Measurements from ENCODE around the gene CYSTM1.

Gene CYSTM1

DNA sequence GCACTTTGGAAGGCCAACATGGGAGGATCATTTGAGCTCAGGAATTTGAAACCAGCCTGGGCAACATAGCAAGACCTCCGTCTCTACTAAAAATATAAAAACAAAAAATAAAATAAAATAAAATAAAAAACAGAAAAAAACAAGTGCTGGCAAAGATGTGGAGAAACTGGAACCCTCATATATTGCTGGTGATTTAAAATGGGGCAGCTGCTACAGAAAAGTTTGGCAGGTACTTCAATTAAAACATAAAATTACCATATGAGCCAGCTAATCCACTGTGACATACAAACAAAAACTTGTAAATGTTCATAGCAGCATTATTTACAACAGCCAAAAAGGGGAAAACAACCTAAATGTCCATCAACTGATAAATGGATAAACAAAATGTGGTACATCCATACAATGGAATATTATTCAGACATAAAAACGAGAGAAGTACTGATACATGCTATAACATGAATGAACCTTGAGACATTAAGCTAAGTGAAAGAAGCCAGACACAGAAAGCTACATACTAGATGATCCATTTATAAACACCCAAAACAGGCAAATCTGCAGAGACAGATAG, 85.2 kb downstream of the CYSTM1 start:
- peaks cover 15% of the 10 kb centered on the region; the same call in 1 of the 2 replicates for H3K36me3 ChIP-seq (ENCODE audit: insufficient read depth, low read length)
- H3K27ac ChIP-seq (ENCODE audit: low read length), result no peak overlapping the region
- H3K4me1 ChIP-seq (ENCODE audit: insufficient read depth, low read length), result no peaks in the 10 kb centered on the region
- no peaks in the 10 kb centered on the region for H3K9me3 ChIP-seq (ENCODE audit: insufficient read depth, low read length, severe bottlenecking)
- no peak overlapping the region for H3K4me3 ChIP-seq (ENCODE audit: low read depth in 1 of 2, low read length in 2 of 2)
- H3K9ac ChIP-seq (ENCODE audit: low read depth, low read length), result no peak overlapping the region
- TF ChIP-seq EZH2 (IDR thresholded peaks at IDR 0.05; ENCODE audit: borderline replicate concordance, low read depth, low read length, severe bottlenecking), result no peak
- no peak for TF ChIP-seq CTCF (IDR thresholded peaks at IDR 0.05; ENCODE audit: borderline replicate concordance, extremely low read depth, low read length, poor library complexity, severe bottlenecking)
- H4K20me1 ChIP-seq (ENCODE audit: insufficient read depth, low read length), result peaks cover 22% of the 10 kb centered on the region; the same call in 1 of the 2 replicates
- peaks cover 61% of the 10 kb centered on the region for H3K79me2 ChIP-seq (ENCODE audit: insufficient read depth, low read length)
- DNase-seq (no peak), ATAC-seq (ENCODE audit: insufficient read depth, low read depth) (no peak)
- H2AFZ ChIP-seq (ENCODE audit: low read depth, low read length), result no peak overlapping the region
- H3K4me2 ChIP-seq (ENCODE audit: insufficient read depth, low read length), result no peak overlapping the region
- no peaks in the 10 kb centered on the region for H3K27me3 ChIP-seq (ENCODE audit: insufficient read depth, low read length, poor library complexity)

DNA sequence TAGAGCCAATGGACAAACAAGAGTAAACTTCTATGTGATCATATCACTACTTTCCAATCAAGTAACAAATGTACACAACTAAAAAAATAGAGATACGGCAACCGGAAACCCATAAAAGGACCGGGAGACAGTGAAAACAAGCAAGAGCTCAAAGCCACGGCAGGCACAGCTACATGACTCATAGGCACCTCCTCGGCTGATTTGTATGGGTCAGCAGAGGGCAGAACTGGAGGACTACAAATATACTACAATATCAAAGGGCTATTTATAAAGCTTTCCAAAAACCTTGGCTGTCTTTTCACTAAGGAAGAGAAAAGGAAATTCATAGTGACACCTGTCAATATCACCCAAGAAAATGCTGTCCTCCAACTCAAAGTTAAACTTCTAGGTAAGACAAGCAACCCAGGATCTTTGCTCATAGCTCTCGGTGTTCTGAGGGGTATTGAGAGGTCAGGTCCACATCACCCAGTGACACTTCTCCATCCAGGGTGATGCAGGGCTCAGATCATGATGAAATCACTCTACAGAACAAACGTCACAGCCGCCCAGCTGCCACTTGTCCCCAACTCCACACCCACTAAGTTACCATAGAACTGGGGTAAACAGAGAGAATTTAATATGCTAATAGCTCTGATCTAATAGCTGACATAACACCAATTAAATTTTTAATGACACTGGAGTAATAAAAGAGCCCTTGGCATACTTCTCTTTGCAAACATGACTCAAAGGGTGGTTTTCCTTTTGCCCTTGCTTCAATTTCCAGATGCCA, 86.6 kb downstream of the CYSTM1 start:
- Histone ChIP-seq H3K9me3 (ENCODE audit: insufficient read depth, low read length, severe bottlenecking) (no peaks in the 10 kb centered on the region), H3K4me1 (ENCODE audit: insufficient read depth, low read length) (no peaks in the 10 kb centered on the region), H3K9ac (ENCODE audit: low read depth, low read length) (no peak overlapping the region), H3K27ac (ENCODE audit: low read length) (no peak overlapping the region), H3K36me3 (ENCODE audit: insufficient read depth, low read length) (peaks cover 15% of the 10 kb centered on the region; the same call in 1 of the 2 replicates), H3K4me2 (ENCODE audit: insufficient read depth, low read length) (no peak overlapping the region), H3K79me2 (ENCODE audit: insufficient read depth, low read length) (peaks cover 59% of the 10 kb centered on the region), H2AFZ (ENCODE audit: low read depth, low read length) (no peak overlapping the region), H3K27me3 (ENCODE audit: insufficient read depth, low read length, poor library complexity) (no peaks in the 10 kb centered on the region), H4K20me1 (ENCODE audit: insufficient read depth, low read length) (peaks cover 20% of the 10 kb centered on the region; the same call in 1 of the 2 replicates), H3K4me3 (ENCODE audit: low read depth in 1 of 2, low read length in 2 of 2) (no peak overlapping the region)
- DNase-seq (no peak), ATAC-seq (ENCODE audit: insufficient read depth, low read depth) (no peak)
- TF ChIP-seq CTCF (IDR thresholded peaks at IDR 0.05; ENCODE audit: borderline replicate concordance, extremely low read depth, low read length, poor library complexity, severe bottlenecking) (no peak), EZH2 (IDR thresholded peaks at IDR 0.05; ENCODE audit: borderline replicate concordance, low read depth, low read length, severe bottlenecking) (no peak)

DNA sequence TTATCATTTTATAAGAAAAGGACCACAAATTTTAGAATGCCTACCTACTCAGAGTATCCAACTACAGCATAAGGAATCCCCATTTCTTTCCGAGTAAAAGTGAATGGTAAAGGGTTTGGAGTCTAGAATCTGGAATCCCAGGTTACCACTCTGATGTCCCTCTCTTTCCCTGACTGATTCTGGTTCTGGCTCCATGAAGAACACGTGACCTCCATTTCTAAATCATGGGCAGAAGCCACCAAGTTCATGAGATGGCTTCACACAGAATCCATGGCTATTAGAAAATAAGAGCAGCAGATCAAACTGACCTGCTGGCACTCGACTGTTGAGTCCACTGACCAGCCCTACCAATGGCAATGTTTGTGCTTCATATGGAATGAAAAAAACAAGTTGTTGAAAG, 87.2 kb downstream of the CYSTM1 start:
- DNase-seq (no peak), ATAC-seq (ENCODE audit: insufficient read depth, low read depth) (no peak)
- H3K79me2 ChIP-seq (ENCODE audit: insufficient read depth, low read length), result peaks cover 57% of the 10 kb centered on the region

More for the DNA sequence above, 87.2 kb downstream of the CYSTM1 start:
- Histone ChIP-seq H3K9ac (ENCODE audit: low read depth, low read length) (no peak overlapping the region), H3K4me1 (ENCODE audit: insufficient read depth, low read length) (peaks cover under 1% of the 10 kb centered on the region), H3K36me3 (ENCODE audit: insufficient read depth, low read length) (peaks cover 15% of the 10 kb centered on the region; the same call in 1 of the 2 replicates), H3K4me2 (ENCODE audit: insufficient read depth, low read length) (no peak overlapping the region), H2AFZ (ENCODE audit: low read depth, low read length) (no peak overlapping the region), H4K20me1 (ENCODE audit: insufficient read depth, low read length) (peaks cover 18% of the 10 kb centered on the region; the same call in 1 of the 2 replicates), H3K27ac (ENCODE audit: low read length) (no peak overlapping the region), H3K9me3 (ENCODE audit: insufficient read depth, low read length, severe bottlenecking) (no peaks in the 10 kb centered on the region), H3K27me3 (ENCODE audit: insufficient read depth, low read length, poor library complexity) (no peaks in the 10 kb centered on the region), H3K4me3 (ENCODE audit: low read depth in 1 of 2, low read length in 2 of 2) (no peak overlapping the region)
- TF ChIP-seq EZH2 (IDR thresholded peaks at IDR 0.05; ENCODE audit: borderline replicate concordance, low read depth, low read length, severe bottlenecking), result no peak
- TF ChIP-seq CTCF (IDR thresholded peaks at IDR 0.05; ENCODE audit: borderline replicate concordance, extremely low read depth, low read length, poor library complexity, severe bottlenecking), result no peak
